Fibroblast of mammary gland (primary cell): ENCODE measurements around the gene DCC.
"Not testable (repeated sequence)": the region's sequence is repeated elsewhere in the genome, so short reads cannot be mapped to it uniquely, and the experiment has no call there.

Experiments
- DNase-seq: peaks from one replicate; pipeline ENCODE4 v3.0.0-alpha.2; 2010; ENCODE audit warnings: low read depth
- H3K4me3 ChIP-seq: 2 replicates; pipeline ENCODE4 v1.5.1; 2011; ENCODE audit warnings: low read depth, mild to moderate bottlenecking, low read length, moderate library complexity; ENCODE audit not compliant: control insufficient read depth
- CTCF ChIP-seq: conservative IDR thresholded peaks from 2 replicates; pipeline ENCODE4 v1.5.1; 2011; ENCODE audit warnings: low read depth, low read length, inconsistent platforms; ENCODE audit not compliant: control insufficient read depth, insufficient read depth

Gene DCC

GRCh38 chr18:52344881-52345280 is 4.9 kb downstream of the DCC start:
- TF ChIP-seq CTCF: no peak
- no peak for DNase-seq
- no peak overlapping the region for H3K4me3 ChIP-seq

- no peak for TF ChIP-seq CTCF
- no peak for DNase-seq
- no peak overlapping the region for H3K4me3 ChIP-seq
These were observed 5.4 kb downstream of the DCC start for GRCh38 chr18:52345428-52345827.

- H3K4me3 ChIP-seq: no peak overlapping the region
- DNase-seq: no peak
- peak; percentile 35 for TF ChIP-seq CTCF
These were observed 8.2 kb downstream of the DCC start for GRCh38 chr18:52348209-52348608.

- TF ChIP-seq CTCF: no peak
- H3K4me3 ChIP-seq: no peak overlapping the region
- DNase-seq: no peak
These were observed 9.5 kb downstream of the DCC start for GRCh38 chr18:52349498-52349897.

- no peak for DNase-seq
- TF ChIP-seq CTCF: no peak
- no peak overlapping the region for H3K4me3 ChIP-seq
These were observed 12.9 kb downstream of the DCC start for GRCh38 chr18:52352920-52353319.

GRCh38 chr18:52353589-52353988 is 13.6 kb downstream of the DCC start:
- no peak overlapping the region for H3K4me3 ChIP-seq
- TF ChIP-seq CTCF: no peak
- no peak for DNase-seq

GRCh38 chr18:52363861-52364260 is 23.9 kb downstream of the DCC start:
- no peak for DNase-seq
- H3K4me3 ChIP-seq: no peak overlapping the region
- TF ChIP-seq CTCF: no peak

- not testable (repeated sequence) for DNase-seq, H3K4me3 ChIP-seq
These were observed 26.9 kb downstream of the DCC start for GRCh38 chr18:52366851-52367250.
